ENCODE results near the gene TOB1.

The TOB1 gene

GRCh38 chr17:50830352-50830751 lies 35.8 kb downstream of the TOB1 start:
- no peak overlapping the region for H3K4me3 ChIP-seq (ENCODE audit: low read length)
- DNase-seq (ENCODE audit: low read depth): no peak
- no peak for TF ChIP-seq CTCF (conservative IDR thresholded peaks at IDR 0.05; ENCODE audit: low read depth, low read length)

- H3K4me3 ChIP-seq (ENCODE audit: low read length): no peak overlapping the region
- DNase-seq (ENCODE audit: low read depth): no peak
- no peak for TF ChIP-seq CTCF (conservative IDR thresholded peaks at IDR 0.05; ENCODE audit: low read depth, low read length)
Observed at GRCh38 chr17:50829332-50829731, 36.8 kb downstream of the TOB1 start.

- no peak for TF ChIP-seq CTCF (conservative IDR thresholded peaks at IDR 0.05; ENCODE audit: low read depth, low read length)
- H3K4me3 ChIP-seq (ENCODE audit: low read length): no peak overlapping the region
- DNase-seq (ENCODE audit: low read depth): no peak
Observed at GRCh38 chr17:50828508-50829170, 37.5 kb downstream of the TOB1 start.

GRCh38 chr17:50825188-50825587 lies 41.0 kb downstream of the TOB1 start:
- no peak for TF ChIP-seq CTCF (conservative IDR thresholded peaks at IDR 0.05; ENCODE audit: low read depth, low read length)

GRCh38 chr17:50824429-50824828 lies 41.7 kb downstream of the TOB1 start:
- no peak for DNase-seq (ENCODE audit: low read depth)
- H3K4me3 ChIP-seq (ENCODE audit: low read length): no peak overlapping the region
- TF ChIP-seq CTCF (conservative IDR thresholded peaks at IDR 0.05; ENCODE audit: low read depth, low read length): no peak

More at GRCh38 chr17:50825188-50825587, 41.0 kb downstream of the TOB1 start:
- H3K4me3 ChIP-seq (ENCODE audit: low read length): no peak overlapping the region
- DNase-seq (ENCODE audit: low read depth): no peak

- no peak for TF ChIP-seq CTCF (conservative IDR thresholded peaks at IDR 0.05; ENCODE audit: low read depth, low read length)
- no peak overlapping the region for H3K4me3 ChIP-seq (ENCODE audit: low read length)
Observed at GRCh38 chr17:50822550-50822949, 43.6 kb downstream of the TOB1 start.

GRCh38 chr17:50820651-50821050 lies 45.5 kb downstream of the TOB1 start:
- TF ChIP-seq CTCF (conservative IDR thresholded peaks at IDR 0.05; ENCODE audit: low read depth, low read length): no peak
- H3K4me3 ChIP-seq (ENCODE audit: low read length): no peak overlapping the region
- no peak for DNase-seq (ENCODE audit: low read depth)

More at GRCh38 chr17:50822550-50822949, 43.6 kb downstream of the TOB1 start:
- no peak for DNase-seq (ENCODE audit: low read depth)

Data from retinal pigment epithelial cell (primary cell).